C4-2B (cell line): ENCODE results near the gene RNASET2.

Experiments used
- ZFX ChIP-seq: fragments of 450-650 bp; IDR thresholded peaks from 2 replicates; pipeline ENCODE4 v1.6.1; 2017
- TF ChIP-seq, protein P1 (sequence below): fragments of 450-650 bp; conservative IDR thresholded peaks from 2 replicates; pipeline ENCODE4 v1.5.1; 2017; ENCODE audit warnings: mild to moderate bottlenecking

GRCh38 chr6:166966268-166966667 lies 9.9 kb upstream of the RNASET2 start:
- TF ChIP-seq, protein P1, sequence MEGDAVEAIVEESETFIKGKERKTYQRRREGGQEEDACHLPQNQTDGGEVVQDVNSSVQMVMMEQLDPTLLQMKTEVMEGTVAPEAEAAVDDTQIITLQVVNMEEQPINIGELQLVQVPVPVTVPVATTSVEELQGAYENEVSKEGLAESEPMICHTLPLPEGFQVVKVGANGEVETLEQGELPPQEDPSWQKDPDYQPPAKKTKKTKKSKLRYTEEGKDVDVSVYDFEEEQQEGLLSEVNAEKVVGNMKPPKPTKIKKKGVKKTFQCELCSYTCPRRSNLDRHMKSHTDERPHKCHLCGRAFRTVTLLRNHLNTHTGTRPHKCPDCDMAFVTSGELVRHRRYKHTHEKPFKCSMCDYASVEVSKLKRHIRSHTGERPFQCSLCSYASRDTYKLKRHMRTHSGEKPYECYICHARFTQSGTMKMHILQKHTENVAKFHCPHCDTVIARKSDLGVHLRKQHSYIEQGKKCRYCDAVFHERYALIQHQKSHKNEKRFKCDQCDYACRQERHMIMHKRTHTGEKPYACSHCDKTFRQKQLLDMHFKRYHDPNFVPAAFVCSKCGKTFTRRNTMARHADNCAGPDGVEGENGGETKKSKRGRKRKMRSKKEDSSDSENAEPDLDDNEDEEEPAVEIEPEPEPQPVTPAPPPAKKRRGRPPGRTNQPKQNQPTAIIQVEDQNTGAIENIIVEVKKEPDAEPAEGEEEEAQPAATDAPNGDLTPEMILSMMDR = no peak
- no peak for TF ChIP-seq ZFX
